GM21723 (cell line): Measurements from ENCODE around the gene RNF20.
"Not testable (repeated sequence)": the region's sequence is repeated elsewhere in the genome, so short reads cannot be mapped to it uniquely, and the experiment has no call there.

Source experiments
- ATAC-seq: cut with Tn5 transposase; IDR thresholded peaks from one replicate; pipeline ENCODE4 v1.9.1; 2021; ENCODE audit warnings: mild to moderate bottlenecking, moderate library complexity; ENCODE audit not compliant: unreplicated experiment

Gene RNF20

DNA sequence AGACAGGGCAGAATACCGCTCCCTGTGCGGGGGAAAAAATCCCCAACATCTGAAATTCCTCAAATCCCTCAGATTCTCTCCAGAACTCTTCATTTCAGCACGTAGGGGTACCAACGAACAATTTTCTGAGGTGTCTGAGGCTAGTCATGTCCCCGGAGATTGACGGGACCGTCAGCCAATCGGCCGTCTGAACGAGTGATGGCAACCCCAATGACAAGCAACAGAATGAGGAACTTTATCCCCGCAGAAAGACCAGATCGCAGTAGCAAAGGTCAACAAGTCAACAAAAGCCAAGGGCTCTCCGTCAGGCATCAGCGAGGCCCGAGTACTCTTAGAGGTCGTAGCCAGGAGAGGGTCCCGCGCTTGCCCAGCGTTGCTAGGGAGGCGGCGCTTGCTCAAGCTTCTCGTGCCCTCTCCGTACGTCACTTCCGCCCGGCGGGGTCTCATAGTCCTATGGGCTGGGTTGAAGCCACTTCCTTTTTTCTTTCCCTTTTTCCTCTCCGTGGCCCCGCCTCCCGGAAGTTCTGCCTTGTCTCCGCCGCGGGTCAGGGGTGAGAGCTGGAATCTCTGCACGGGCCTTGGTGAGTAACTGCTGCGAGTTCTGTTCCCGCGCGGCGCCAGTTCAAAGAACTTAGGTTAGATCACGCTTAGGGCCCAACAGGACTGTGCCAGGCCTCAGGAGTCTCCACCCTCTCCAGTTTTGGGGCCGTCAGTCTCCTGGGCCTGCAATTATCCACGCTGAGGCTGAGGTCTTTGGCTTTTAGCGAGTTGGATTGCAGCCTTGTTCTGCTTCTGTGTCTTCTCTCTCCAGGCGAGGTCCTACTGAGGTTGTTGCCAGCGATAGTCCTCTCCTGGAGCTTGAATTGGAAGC lies at the start of gene RNF20:
TSS of gene RNF20 (plus strand) at position 520 of the 871 bp plus-strand sequence. CDS start 1,571 bp downstream, outside the sequence.
- peak; percentile 98 for ATAC-seq

GRCh38 chr9:101484046-101484445 lies 49.6 kb upstream of the RNF20 start:
- ATAC-seq: no peak

GRCh38 chr9:101485924-101486692 lies 47.5 kb upstream of the RNF20 start:
- no peak for ATAC-seq

DNA sequence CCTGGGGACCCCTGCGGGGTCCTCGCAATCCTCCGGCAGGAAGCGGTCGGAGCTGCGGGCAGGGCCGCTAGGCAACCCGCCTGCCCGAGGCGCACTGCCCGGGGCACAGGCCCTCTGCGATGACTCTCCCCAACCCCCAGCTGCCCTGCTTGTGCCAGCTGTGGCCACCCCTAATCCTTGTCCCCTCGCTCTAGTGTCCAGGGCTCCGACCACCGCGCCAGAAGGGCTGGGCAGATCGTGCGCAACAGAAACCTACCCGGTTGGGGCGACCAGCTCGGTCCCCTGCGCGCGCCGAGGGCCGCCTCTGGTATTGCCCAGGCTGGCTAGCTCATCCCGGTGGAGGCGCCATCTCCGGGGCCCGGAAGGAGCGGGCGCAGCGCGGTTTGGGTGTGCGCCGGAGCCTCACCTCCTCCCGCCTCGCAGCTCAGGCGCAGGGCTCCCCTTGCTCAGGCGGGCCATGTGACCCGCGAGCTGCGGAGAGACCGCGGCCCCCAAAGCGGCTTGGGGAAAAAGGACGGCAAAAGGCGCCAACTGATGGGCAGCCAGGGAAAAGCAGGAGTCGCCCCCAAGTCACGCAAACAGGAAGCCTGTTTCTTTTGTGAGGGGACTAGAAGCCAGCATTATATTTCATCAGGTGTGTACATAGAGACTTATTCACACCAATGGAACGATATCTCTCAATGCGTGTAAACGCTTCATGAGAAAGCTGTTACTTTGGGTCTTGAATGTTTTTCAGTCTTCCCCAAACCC lies 46.8 kb upstream of the RNF20 start:
- ATAC-seq: no peak

DNA sequence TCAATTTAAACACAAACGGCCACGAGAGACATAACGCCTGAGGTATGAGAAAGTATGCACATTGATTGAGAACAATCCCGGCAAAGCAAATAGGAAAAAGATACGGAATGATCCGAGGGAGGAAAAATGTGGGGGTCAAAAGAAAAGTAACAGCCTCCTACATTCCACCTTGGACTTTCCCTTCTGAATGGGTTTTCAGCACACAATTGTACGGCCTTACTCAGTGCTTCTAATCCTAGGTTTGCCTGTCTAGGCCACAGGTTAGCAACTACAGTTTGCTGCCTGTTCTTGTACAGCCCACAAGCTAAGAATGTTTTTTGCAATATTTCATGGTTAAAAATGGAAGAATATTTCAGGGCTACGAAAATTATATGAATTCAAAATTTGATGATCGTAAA lies 46.2 kb upstream of the RNF20 start:
- no peak for ATAC-seq

GRCh38 chr9:101495810-101496209 lies 37.8 kb upstream of the RNF20 start:
- ATAC-seq: no peak

GRCh38 chr9:101498323-101498722 lies 35.3 kb upstream of the RNF20 start:
- ATAC-seq: no peak

DNA sequence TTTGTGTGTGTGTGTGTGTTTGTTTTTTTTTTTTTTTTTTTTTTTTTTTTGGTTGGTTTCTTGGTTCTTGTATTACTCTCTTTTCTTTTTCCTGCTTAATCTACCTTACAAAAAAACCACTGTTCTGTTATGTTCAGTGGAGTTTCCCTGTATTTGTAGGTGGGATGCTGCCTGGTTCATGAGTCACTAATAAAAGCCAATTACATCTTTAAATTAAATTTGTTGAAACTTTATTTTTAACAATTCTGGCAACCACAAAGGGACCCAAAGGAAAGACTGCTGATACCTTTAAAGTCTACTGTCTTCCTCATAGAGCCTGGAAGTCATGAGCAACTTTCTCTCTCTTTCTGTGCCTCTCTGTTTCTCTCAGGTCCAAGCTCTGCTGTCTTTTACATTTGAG lies 29.5 kb upstream of the RNF20 start:
- ATAC-seq: no peak

GRCh38 chr9:101508211-101508610 lies 25.4 kb upstream of the RNF20 start:
- ATAC-seq: no peak

DNA sequence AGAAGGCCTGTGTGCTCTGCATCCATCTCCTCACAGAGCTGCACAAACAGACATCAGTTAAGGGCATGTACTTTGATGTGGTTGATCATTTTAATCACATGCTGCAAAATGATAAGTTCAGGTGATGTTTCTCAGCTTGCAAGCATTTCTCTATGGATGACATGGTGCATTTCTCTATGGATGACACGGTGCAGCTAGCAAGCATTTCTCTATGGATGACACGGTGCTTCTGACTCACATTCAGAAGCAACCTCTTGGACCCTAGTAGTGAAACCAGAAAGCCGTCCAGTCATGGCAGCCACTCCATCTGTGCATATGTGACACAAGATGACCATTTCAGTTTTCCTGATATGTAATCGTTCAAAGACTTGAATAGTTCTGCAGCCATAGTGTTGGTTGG lies 24.1 kb upstream of the RNF20 start:
- no peak for ATAC-seq

- ATAC-seq: no peak
These were observed 23.2 kb upstream of the RNF20 start for GRCh38 chr9:101510459-101510858.

DNA sequence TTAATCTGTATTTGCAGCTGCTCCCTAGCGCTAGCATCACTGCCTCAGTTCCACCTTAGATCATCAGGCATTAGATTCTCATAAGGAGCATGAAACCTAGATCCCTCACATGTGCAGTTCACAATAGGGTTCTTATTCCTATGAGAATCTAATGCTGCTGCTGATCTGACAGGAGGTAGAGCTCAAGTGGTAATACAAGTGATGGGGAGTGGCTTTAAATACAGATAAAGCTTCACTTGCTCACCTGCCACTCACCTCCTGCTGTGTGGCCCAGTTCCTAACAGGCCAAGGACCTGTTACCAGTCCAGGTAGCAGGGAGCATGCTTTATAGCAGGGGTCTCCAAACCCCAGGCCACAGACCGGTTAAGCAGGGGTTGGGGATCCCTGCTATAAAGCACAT lies 22.6 kb upstream of the RNF20 start:
- ATAC-seq: no peak

DNA sequence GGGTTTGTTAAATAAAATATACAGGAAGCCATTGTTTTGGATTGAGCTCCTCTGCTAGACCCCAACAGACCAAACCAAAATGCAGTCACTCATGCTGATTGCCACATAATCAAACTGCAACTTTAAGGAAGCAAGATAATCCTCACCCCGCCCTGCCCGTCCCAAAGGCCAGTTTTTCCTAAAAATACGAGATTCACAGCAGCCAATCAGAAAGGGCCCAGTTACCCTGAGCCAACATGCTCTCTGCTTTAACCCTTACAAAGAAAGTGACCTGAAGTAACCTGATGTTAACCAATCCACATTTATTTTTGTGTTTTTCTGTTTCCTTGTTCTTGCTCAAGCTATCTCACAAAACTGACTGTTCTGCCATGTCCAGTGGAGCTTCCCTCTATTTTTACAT lies 21.5 kb upstream of the RNF20 start:
- no peak for ATAC-seq

GRCh38 chr9:101513351-101513750 lies 20.3 kb upstream of the RNF20 start:
- ATAC-seq: no peak

DNA sequence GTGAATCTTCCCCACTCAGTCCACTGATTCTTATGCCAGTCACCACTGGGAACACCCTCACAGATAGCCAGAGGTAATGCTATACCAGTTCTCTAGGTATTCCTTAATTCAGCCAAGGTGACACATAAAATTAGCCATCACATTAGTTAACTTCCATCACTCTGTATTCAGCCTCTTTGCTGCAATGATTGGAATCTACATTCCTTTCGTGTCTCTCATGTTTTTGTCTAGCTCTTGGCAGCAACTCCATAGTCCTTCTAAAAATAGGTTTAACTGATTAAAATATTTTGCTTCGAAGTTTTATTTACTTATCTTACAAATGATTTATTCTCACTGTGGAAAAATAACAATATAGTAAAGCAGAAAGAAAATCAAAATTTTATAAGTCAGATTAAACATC lies 19.6 kb upstream of the RNF20 start:
- no peak for ATAC-seq

GRCh38 chr9:101516655-101517054 lies 17.0 kb upstream of the RNF20 start:
- no peak for ATAC-seq

DNA sequence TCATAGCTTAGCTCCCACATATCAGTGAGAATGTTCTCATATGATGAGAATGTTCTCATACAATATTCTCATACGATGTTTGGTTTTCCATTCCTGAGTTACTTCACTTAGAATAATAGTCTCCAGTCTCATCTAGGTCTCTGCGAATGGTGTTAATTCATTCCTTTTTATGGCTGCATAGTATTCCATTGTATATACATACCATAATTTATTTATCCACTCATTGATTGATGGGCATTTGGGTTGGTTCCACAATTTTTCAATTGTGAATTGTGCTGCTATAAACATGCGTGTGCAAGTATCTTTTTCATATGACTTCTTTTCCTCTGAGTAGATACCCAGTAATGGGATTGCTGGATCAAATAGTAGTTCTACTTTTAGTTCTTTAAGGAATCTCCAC lies 15.2 kb upstream of the RNF20 start:
- not testable (repeated sequence) for ATAC-seq

DNA sequence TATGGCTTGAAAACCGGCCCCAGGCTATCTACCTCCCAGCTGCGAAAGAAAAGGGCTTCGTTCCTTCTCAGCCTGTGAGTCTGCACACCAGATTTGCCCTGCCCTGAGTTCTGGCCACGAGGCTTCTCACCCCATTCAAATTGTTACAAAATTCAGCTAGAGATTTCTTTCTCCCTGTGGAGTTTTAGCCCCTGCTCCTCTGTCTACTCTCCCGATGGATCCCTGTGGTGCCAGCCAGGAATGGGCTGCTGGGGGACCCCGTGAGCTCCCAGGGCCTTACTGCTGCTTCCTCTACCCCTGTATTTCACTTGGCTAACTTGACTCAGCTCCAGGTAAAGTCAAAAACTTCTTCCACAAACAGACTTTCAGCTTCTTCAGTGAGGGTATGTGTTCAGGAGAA lies 9.3 kb upstream of the RNF20 start:
- no peak for ATAC-seq

DNA sequence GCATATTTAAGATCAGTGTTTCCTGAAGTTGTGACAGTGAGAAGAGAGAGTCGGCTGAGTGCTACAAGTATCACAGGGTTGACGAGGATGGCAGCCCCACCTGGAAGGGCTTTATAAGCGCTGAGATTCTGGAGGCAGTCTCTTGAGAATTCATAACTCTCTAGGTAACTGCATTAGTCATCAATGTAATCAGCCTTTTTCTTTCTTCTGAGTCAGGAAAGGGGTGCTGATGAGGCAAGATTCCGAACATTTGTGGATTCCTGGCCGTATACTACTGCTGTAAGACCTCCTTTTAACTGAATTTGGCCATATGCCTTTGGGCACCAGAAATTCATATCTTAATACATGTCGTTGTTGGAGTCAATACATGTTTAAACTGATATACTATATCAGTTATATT lies 6.6 kb upstream of the RNF20 start:
- no peak for ATAC-seq

DNA sequence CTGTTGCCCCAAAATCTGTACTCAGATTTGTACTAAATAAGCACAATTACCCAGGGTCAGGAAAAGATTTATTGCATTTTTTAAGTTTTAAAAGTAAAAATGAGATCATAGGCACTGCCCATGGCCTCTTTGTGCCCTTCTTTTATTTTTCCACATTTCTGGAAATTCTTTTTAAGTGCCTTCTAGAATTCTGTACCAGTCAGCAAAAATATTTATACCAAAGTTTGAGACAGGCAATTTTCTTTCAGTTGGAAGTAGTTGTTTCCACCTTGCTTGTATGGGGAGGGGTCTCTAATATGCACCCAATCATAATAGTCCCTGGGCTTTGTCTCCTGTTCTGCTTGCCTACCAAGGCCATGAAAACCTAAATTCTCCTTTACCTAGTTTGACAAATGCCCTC lies 5.6 kb upstream of the RNF20 start:
- no peak for ATAC-seq

DNA sequence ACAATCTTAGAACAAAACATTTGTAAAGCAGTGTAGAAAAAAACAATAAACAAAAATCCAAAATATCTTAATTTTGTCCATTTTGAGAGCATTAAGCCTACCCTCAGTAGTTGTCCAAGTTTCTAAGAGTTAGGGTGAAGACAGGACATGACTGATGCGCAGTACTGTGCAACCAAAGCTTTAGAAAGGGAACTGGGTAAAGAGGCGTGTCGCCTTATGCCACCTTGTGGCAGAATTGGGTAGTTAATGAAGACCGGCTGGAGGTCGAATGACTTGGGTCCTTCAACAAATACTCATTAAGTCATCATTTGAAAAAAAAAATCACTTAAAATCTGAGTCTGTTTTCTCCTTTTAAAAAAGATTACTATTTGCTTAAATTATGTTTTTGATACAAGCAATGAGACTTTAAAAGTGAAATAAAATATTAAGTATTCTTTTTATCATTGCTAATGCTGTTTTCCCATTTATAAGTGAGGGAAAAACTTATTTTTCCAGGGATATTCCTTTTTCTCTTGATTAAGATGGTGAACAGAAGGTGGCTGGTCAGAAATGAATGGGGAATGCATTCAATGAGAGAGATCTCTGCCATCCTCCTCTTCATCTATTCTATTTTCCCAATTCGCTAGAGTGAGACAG lies 3.5 kb upstream of the RNF20 start:
- ATAC-seq: peak; percentile 38
